Measurements from ENCODE around the gene RHBDD1.

The RHBDD1 gene

GRCh38 chr2:227004482-227004881, 168.6 kb downstream of the RHBDD1 start:
- Histone ChIP-seq H3K27me3 (ENCODE audit: insufficient read depth, low read length) (no peaks in the 10 kb centered on the region), H3F3A (ENCODE audit: insufficient read depth, low read length) (no peaks in the 10 kb centered on the region), H3K9ac (ENCODE audit: low read length) (no peak overlapping the region), H2AFZ (ENCODE audit: low read length) (no peak overlapping the region), H3K27ac (ENCODE audit: low read depth, low read length, poor library complexity, severe bottlenecking) (no peak overlapping the region), H3K4me3 (ENCODE audit: low read depth, low read length, poor library complexity, severe bottlenecking) (no peak overlapping the region), H4K20me1 (ENCODE audit: insufficient read depth, low read length) (no peaks in the 10 kb centered on the region), H3K79me2 (ENCODE audit: insufficient read depth, low read length) (no peaks in the 10 kb centered on the region), H3K4me1 (ENCODE audit: insufficient read depth, low read length, severe bottlenecking) (no peaks in the 10 kb centered on the region), H3K4me2 (ENCODE audit: low read length) (no peak overlapping the region), H3K9me2 (ENCODE audit: low read depth, low read length) (no peaks in the 10 kb centered on the region), H3K9me3 (ENCODE audit: low read length) (0 out of 2 replicates have a peak, but pooled peaks cover 3% of the 10 kb centered on the region), H3K36me3 (ENCODE audit: insufficient read depth, low read length) (peaks cover 30% of the 10 kb centered on the region)
- TF ChIP-seq, protein P1, sequence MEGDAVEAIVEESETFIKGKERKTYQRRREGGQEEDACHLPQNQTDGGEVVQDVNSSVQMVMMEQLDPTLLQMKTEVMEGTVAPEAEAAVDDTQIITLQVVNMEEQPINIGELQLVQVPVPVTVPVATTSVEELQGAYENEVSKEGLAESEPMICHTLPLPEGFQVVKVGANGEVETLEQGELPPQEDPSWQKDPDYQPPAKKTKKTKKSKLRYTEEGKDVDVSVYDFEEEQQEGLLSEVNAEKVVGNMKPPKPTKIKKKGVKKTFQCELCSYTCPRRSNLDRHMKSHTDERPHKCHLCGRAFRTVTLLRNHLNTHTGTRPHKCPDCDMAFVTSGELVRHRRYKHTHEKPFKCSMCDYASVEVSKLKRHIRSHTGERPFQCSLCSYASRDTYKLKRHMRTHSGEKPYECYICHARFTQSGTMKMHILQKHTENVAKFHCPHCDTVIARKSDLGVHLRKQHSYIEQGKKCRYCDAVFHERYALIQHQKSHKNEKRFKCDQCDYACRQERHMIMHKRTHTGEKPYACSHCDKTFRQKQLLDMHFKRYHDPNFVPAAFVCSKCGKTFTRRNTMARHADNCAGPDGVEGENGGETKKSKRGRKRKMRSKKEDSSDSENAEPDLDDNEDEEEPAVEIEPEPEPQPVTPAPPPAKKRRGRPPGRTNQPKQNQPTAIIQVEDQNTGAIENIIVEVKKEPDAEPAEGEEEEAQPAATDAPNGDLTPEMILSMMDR (IDR thresholded peaks at IDR 0.05; ENCODE audit: low read length) = no peak
- TF ChIP-seq EZH2 (IDR thresholded peaks at IDR 0.05; ENCODE audit: borderline replicate concordance, low read length) = no peak

DNA sequence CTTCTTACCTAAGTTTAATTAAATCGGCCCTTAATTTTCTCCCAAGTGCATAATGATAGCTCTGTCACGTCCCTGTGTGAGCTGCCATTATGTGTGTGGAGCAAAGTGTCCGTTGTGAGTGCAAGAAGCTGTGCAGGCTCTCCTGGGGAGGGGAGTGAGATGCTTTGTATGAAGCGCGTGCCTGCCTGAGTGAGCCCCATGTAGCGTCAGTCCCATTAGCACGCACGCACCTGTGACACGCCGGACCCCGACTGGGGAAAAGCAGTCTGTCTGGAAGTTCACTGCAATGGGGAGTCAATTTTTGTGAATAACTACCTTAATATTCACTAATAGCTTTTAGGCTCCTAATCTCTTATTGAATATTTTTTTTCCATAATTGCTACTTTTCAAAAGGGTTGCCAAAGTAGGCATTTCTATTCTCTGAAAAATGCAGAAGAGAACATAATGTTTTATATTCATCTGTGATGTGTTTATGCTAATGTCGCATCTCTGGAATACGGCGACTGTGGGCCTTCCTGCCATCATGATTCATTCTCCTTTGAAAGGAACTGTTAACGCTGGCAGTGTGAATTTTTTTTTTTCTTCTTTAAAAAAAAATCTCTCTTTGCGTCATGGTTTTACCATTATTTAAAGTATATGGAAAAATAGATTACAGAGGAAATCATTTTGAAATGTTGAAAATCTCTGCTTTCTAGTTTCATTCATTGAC, 170.5 kb downstream of the RHBDD1 start:
- Histone ChIP-seq H3K27me3 (ENCODE audit: insufficient read depth, low read length) (no peaks in the 10 kb centered on the region), H3F3A (ENCODE audit: insufficient read depth, low read length) (no peaks in the 10 kb centered on the region), H3K4me2 (ENCODE audit: low read length) (no peak overlapping the region), H3K9ac (ENCODE audit: low read length) (no peak overlapping the region), H3K9me3 (ENCODE audit: low read length) (no peaks in the 10 kb centered on the region), H3K4me1 (ENCODE audit: insufficient read depth, low read length, severe bottlenecking) (no peaks in the 10 kb centered on the region), H3K27ac (ENCODE audit: low read depth, low read length, poor library complexity, severe bottlenecking) (no peak overlapping the region), H3K4me3 (ENCODE audit: low read depth, low read length, poor library complexity, severe bottlenecking) (no peak overlapping the region), H3K9me2 (ENCODE audit: low read depth, low read length) (no peaks in the 10 kb centered on the region), H3K36me3 (ENCODE audit: insufficient read depth, low read length) (peaks cover 14% of the 10 kb centered on the region; the same call in 1 of the 2 replicates), H2AFZ (ENCODE audit: low read length) (no peak overlapping the region), H3K79me2 (ENCODE audit: insufficient read depth, low read length) (no peaks in the 10 kb centered on the region), H4K20me1 (ENCODE audit: insufficient read depth, low read length) (no peaks in the 10 kb centered on the region)
- TF ChIP-seq, protein P1 (IDR thresholded peaks at IDR 0.05; ENCODE audit: low read length) = no peak
- TF ChIP-seq EZH2 (IDR thresholded peaks at IDR 0.05; ENCODE audit: borderline replicate concordance, low read length) = no peak

- no peaks in the 10 kb centered on the region for H3K4me1 ChIP-seq (ENCODE audit: insufficient read depth, low read length, severe bottlenecking)
- no peak overlapping the region for H3K4me2 ChIP-seq (ENCODE audit: low read length)
- no peak for TF ChIP-seq EZH2 (IDR thresholded peaks at IDR 0.05; ENCODE audit: borderline replicate concordance, low read length)
- TF ChIP-seq, protein P1 (IDR thresholded peaks at IDR 0.05; ENCODE audit: low read length) = no peak
- peaks cover 12% of the 10 kb centered on the region; the same call in 1 of the 2 replicates for H3K36me3 ChIP-seq (ENCODE audit: insufficient read depth, low read length)
- no peaks in the 10 kb centered on the region for H3F3A ChIP-seq (ENCODE audit: insufficient read depth, low read length)
- no peak overlapping the region for H3K9ac ChIP-seq (ENCODE audit: low read length)
- no peak overlapping the region for H2AFZ ChIP-seq (ENCODE audit: low read length)
- H3K27ac ChIP-seq (ENCODE audit: low read depth, low read length, poor library complexity, severe bottlenecking) = no peak overlapping the region
- no peak overlapping the region for H3K4me3 ChIP-seq (ENCODE audit: low read depth, low read length, poor library complexity, severe bottlenecking)
- H3K27me3 ChIP-seq (ENCODE audit: insufficient read depth, low read length) = no peaks in the 10 kb centered on the region
- H3K9me3 ChIP-seq (ENCODE audit: low read length) = no peaks in the 10 kb centered on the region
- no peaks in the 10 kb centered on the region for H3K9me2 ChIP-seq (ENCODE audit: low read depth, low read length)
- H4K20me1 ChIP-seq (ENCODE audit: insufficient read depth, low read length) = no peaks in the 10 kb centered on the region
- H3K79me2 ChIP-seq (ENCODE audit: insufficient read depth, low read length) = no peaks in the 10 kb centered on the region
These were observed 171.3 kb downstream of the RHBDD1 start for GRCh38 chr2:227007148-227007547.
